HUDEP-2 (cell line): ENCODE results near the gene TP73.

ENCODE experiments used
- DNase-seq, 76 experiments: peaks; one replicate each; lab custom pipeline; 2025; ENCODE audit not compliant: unreplicated experiment in 76 of 76; lab: John Stamatoyannopoulos, UW

The TP73 gene

DNA sequence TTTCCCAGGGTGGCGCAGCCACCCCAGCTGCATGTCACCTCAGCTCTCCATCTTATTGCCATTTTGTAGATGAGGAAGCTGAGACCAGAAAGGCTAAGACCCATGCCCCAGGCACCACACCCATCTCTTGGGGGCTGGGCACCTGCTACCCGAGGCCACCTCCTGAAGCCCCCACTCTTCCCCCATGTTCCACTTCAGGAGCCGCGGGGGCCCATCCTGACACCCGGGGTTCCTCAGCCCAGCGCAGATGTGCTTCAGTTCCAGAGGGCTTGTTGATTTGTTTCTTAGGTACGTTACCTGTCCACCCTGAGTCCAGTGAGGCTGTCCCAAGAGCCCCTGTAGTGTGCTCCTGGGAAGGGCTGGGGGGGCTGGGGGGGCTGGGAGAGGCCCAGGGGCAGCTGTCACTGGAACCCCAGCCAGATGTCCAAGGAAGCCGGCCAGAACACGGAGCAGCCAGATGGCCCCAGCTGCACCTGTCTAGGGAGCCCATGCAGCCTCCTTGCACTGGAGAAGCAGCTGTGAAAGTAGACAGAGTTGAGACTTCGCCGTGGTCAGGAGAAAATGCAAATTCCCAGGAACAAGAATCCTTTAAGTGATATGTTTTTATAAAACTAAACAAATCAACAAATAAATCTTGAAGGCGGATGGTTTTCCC lies 82.8 kb downstream of the TP73 start:
- no peak for DNase-seq

DNA sequence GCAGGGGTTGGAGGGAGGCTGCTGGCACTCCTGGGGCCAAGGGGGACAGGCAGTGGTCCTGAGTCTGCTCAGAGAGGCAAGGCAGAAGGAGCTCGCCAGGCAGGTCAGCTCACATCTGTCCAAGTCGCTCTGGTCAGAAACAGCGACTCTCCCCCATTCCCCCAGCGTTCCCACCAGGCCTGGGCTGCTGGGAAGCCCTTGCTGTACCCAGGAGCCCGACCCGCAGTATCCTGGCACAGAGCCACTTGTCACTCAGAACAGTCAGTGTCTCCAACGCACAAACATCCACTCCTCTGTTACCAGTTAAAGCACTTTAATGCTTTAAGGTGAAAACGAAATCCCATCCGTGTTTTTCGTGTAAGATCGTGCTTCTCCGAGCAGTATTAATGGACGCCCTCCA lies 83.4 kb downstream of the TP73 start:
- DNase-seq, result peak in 1 of 76 experiments; percentile 18

DNA sequence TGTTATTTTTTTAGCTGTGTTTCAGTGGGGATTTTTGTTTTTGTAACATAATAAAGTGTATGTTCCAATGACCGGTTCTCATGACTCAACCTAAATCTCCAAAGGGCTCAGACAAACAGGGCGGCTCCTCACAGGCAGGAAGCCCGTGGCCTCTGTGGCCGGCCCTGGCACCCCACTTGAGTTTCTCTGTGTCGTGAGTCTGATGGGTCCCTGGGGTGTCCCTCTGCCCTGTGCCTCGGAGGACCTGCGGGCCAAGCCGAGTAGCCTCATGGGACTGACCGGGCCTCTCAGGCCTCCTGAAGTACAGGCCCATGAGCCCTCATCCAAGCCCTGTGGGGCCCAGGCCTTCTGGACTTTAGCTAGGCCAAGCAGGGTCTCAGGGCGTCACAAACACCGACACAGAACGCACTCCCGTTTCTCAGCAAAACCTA lies 83.8 kb downstream of the TP73 start:
- no peak for DNase-seq

DNA sequence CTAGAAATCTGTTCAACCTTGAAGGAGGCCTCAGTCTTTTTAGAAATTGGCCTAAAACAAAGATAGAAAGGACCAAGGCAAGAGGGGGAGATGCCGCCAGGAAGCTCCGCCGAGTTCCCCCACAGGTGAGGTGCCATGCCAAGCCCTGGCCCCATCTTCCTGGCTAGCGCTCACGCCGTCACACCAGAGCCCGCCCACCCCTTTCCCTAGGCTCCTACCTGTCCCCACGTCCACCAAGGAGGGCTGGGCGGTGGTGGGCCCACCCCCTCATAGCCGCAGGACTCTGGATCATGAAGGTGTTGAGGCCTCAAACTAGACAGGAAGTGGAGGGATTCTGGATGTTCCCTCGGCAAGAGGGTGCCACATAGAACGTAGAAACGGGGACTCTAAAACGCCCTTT lies 84.4 kb downstream of the TP73 start:
- no peak for DNase-seq

- DNase-seq, result no peak
These were observed 86.6 kb downstream of the TP73 start for GRCh38 chr1:3738943-3739342.

GRCh38 chr1:3740042-3740441 lies 87.7 kb downstream of the TP73 start:
- DNase-seq, result peak in 1 of 76 experiments; percentile 8

DNA sequence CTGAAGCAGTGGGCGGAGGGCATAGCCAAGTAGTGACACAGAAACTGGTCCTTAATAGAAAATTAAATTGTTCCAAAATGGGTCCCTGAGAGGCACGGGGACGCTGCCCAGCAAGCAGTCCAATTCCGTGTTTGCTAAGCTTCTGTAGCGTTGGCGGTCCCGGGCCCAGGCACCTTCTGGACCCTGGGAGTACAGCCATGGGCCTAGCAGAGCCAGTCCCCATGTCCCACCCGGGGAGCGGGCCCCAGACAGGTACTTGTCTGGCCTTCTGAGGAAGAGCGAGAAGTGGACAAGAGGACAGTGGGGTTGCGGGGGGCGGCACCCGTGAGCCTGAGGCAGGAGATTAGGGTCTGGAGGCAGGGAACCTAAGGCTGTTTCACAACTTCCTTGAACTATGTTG lies 88.4 kb downstream of the TP73 start:
- DNase-seq, result no peak

DNA sequence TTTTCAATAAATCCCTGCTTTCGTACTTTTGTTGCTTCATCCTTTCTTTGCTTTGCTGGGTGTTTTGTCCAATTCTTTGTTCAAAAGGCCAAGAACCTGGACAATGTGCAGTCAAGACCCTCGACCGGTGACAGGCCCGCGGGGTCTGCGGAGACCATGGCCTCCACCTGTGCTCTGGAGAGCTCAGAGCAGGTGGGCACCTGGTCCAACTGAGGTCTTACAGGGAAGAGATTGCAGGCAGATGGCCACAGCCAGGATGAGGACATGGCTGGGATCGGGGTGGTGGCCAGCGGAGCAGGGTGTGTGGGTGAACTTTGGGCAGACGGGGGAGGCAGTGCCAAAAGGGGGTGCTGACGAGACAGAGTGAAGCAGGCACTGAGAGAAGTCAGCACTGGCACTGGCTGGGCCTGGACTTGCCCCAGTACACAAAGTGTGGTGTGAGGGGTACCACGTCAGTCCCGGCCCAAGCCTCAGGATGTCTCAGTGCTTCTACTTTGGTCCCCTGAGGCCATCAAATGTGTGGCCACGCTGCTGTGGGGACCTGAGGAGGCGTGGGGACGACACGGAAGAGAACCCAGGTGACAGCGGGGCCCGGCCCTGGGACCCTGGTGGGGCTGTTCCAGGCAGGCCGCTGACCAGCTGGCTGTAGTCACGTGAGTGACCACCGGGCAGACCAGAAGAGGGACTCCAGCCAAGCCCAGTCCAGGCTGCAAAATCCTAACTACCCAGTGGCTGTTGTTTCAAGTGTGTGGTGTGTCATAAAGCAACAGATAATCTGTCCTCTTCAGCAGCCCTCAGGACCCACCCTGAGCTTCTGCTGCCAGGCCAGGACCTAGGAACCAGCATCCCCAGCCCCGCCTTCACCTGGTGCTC lies 89.5 kb downstream of the TP73 start:
- peak in 1 of 76 experiments; percentile 13 for DNase-seq

DNA sequence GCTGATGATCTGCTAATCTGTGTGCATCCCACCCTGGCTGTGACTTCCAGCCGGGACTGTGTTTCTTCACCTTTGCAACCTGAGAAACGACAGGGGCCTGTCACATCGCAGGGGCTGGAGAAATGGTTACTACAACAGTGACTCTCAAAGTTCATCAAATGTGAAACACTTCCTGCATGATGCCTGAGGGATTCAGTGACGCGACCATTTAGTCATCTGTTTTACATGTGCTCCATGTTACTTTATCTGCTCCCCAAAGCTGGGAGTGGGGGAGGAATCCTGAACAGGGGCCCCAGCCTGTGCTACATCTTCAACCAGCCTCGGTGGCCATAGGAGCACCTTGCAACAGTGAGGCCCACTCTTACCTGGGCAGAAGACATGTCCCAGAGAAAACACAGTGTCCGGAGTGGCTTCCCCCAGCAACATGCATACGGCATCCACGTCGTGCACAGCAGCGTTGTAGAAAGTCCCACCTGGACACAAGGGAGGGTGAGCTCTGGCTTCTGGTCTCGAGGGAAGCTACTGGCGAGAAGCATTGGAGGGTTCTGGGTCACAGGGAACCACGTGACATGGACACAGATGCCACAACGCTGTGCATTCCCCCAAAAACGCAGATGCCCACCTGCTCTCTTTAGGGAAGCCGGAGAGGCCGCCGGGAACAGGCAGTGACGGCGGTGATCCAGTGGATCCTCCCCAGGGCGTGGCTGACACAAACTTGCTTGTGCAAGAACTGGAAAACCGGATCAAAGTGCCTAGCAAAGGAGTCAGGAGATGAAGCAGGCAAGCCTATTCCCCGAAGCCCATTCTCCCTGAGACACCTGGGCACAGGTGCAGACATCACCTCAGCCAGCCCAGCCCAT lies 90.4 kb downstream of the TP73 start:
- DNase-seq, result no peak

- DNase-seq, result no peak
These were observed 91.1 kb downstream of the TP73 start for GRCh38 chr1:3743421-3743820.

DNA sequence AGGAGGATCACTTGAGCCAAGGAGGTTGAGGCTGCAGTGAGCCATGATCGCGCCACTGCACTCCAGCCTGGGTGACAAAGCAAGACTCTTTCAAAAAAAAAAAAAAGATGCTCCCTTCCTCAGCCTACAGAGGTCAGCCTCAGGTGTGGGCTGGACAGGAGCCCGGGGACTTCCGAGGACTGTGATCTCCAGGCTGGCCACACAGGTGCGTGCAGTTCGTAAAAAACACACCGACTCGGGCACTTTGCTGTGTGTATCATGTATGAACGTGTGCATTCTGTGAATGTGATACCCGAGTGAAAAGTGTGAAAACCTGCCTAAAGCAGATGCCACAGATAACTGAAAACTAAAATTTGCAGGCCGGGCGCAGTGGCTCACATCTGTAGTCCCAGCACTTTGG lies 91.5 kb downstream of the TP73 start:
- DNase-seq, result no peak

DNA sequence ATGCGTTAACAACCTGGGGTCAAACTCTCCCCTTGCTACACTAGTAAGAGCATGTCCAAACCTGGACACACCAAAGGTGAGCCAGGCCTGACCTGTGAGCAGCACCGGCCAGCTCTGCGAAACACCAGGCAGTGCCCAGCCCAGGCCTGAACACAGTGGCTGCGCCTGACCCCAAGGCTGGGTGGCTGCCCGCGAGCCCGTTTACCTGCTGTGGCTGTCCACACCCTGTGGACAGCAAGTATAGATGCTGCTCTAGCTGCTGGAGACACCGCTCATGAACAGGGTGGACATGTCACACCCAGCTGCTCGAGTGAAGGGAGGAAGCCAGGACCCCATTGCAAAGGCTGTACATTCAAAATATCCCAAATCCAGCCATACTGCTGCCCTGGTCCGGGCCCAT lies 92.3 kb downstream of the TP73 start:
- no peak for DNase-seq

- peak in 1 of 76 experiments; percentile 12 for DNase-seq
These were observed 92.8 kb downstream of the TP73 start for GRCh38 chr1:3745071-3745470.

GRCh38 chr1:3745590-3746381 lies 93.5 kb downstream of the TP73 start:
- DNase-seq, result peak in 64 of 76 experiments; percentile 10 to 75 (median 48)

- DNase-seq, result peak in 6 of 76 experiments; percentile 27 to 55 (median 42)
These were observed 94.1 kb downstream of the TP73 start for GRCh38 chr1:3746389-3746829.

DNA sequence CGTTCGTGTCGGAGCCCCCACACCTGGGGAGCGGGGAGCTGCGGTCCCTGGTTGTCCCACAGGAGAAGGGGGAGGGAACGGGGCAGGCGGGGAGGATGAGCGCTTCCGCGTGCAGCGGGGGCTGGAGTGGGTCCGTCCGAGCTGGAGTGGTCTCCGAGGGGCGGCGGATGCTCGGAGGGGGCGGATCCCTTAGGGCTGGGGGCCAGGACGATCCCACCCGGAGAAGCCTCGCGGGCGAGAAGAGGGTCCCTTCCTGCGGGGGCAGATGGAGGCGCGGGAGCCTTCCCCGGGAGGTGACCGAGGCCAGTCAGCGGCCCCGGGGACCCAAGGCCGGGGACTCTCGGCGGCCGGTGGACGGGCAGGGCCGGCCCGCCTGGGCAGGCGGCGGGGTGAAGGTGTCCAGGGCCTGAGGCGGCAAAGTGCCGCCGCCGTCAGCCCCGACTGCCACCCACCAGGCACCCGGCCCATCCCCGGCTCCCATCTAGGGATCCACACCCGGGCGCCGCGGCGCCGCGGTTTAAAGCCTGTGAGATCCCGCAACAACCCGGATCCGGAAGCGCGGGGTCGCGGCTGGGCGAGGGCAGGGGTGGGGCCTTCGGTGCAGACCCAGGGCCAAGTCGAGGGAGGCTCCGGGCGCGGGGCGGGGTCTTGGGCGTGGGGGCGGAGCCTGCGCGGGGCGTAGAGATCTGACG lies 94.7 kb downstream of the TP73 start:
- peak in 74 of 76 experiments; percentile 33 to 96 (median 84) for DNase-seq

DNA sequence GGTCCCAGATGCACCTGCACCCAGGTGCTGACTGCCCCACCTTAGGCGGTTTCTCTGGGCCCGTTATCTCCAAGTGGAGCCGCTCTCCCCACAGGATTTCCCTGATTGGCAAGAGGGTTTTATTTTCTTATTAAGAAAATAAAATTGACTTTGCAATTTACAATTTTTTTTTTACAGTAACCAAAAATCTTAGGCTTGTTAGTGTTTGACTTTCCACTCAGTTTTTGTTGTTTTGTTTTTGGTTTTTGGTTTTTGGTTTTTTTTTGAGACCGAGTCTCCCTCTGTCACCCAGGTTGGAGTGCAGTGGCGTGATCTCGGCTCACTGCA lies 95.2 kb downstream of the TP73 start:
- no peak for DNase-seq

DNA sequence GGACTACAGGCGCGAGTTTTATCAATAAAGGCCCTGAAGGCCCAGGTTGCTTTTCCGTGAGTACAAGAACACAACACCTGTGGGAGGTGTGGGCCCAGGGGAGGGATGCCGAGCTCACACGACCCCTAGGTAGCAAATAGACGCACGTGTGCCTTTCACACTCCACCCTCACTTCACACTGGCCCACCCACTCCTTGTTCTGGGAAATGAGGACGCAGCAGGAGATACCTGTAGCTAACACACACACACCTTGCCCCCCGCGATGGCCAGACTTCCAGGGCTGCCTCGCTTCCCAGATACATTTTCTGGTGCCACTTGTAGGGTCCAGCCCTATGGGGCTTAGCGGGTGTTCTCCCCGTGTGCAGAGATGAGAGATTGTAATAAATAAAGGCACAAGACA lies 95.6 kb downstream of the TP73 start:
- DNase-seq, result no peak

DNA sequence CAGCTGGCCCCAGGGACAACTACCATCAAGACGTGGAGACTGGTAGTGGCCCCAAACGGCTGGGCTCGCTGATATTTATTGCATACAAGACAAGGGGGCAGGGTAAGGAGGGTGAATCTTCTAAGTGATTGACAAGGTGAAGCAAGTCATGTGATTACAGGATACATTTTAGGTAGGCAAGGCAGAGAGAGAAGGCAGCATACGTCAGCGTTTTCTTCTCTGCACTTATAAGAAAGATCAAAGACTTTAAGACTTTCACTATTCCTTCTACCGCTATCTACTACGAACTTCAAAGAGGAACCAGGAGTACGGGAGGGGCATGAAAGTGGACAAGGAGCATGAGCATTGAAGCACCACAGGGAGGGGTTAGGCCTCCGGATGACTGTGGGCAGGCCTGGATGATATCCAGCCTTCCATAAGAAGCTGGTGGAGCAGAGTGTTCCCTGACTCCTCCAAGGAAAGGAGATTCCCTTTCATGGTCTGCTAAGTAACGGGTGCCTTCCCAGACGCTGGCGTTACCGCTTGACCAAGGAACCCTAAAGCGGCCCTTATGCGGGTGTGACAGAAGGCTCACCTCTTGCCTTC lies 96.1 kb downstream of the TP73 start:
- DNase-seq, result peak in 9 of 76 experiments; percentile 13 to 50 (median 30)
